ENCODE results near the gene FADS1.

The FADS1 gene

GRCh38 chr11:61847914-61848581, 31.2 kb upstream of the FADS1 start:
- no peak overlapping the region for H3K4me3 ChIP-seq (replicated peaks; ENCODE audit: insufficient read depth, low read length)
- H3K27me3 ChIP-seq (ENCODE audit: insufficient read depth, poor library complexity, severe bottlenecking), result no peaks in the 10 kb centered on the region
- H3K27ac ChIP-seq (replicated peaks), result no peak overlapping the region
- no peak for DNase-seq (ENCODE audit: low read depth in 1 of 2, low spot score in 1 of 2)
- TF ChIP-seq REST (IDR thresholded peaks at IDR 0.05; ENCODE audit: insufficient replicate concordance, low read depth) (no peak), GABPA (IDR thresholded peaks at IDR 0.05; ENCODE audit: low read depth) (no peak), SPI1 (IDR thresholded peaks at IDR 0.05; ENCODE audit: borderline replicate concordance, low read depth) (no peak), CTCF (IDR thresholded peaks at IDR 0.05; ENCODE audit: insufficient read depth, low read length) (no peak), POLR2AphosphoS5 (IDR thresholded peaks at IDR 0.05; ENCODE audit: low read depth) (no peak)

- H3K27ac ChIP-seq (replicated peaks), result no peak overlapping the region
Measured at GRCh38 chr11:61846362-61847020, 29.7 kb upstream of the FADS1 start.

More at GRCh38 chr11:61846362-61847020, 29.7 kb upstream of the FADS1 start:
- TF ChIP-seq GABPA (IDR thresholded peaks at IDR 0.05; ENCODE audit: low read depth) (no peak), CTCF (IDR thresholded peaks at IDR 0.05; ENCODE audit: insufficient read depth, low read length) (no peak), SPI1 (IDR thresholded peaks at IDR 0.05; ENCODE audit: borderline replicate concordance, low read depth) (no peak), REST (IDR thresholded peaks at IDR 0.05; ENCODE audit: insufficient replicate concordance, low read depth) (no peak)
- no peaks in the 10 kb centered on the region for H3K27me3 ChIP-seq (ENCODE audit: insufficient read depth, poor library complexity, severe bottlenecking)
- DNase-seq (ENCODE audit: low read depth in 1 of 2, low spot score in 1 of 2), result no peak
- no peak overlapping the region for H3K4me3 ChIP-seq (replicated peaks; ENCODE audit: insufficient read depth, low read length)

All from HL-60 (cell line).